Ovary (tissue), 3 donors: ENCODE measurements around the gene B9D1.

ENCODE experiments used
- EP300 ChIP-seq: sonication (generic); formaldehyde crosslinking; IDR thresholded peaks from one replicate; pipeline ENCODE4 v1.6.1; 2017; ENCODE audit warnings: antibody characterized with exemption
- POLR2A ChIP-seq: fragments of 450-650 bp; IDR thresholded peaks from one replicate; pipeline ENCODE4 v1.6.1; 2017; ENCODE audit warnings: antibody characterized with exemption, mild to moderate bottlenecking, moderate library complexity
- TF ChIP-seq, protein P1 (sequence below), 3 donors: fragments of 450-650 bp in 2 of 3; fragments of 200-600 bp in 1 of 3; IDR thresholded peaks; one replicate each; pipeline versions ENCODE4 v1.5.1 to v1.8.0; 2016 to 2022; ENCODE audit warnings: antibody characterized with exemption in 3 of 3, mild to moderate bottlenecking in 1 of 3
- donor health status: DM: no; HTN: no; CAD: no.

DNA sequence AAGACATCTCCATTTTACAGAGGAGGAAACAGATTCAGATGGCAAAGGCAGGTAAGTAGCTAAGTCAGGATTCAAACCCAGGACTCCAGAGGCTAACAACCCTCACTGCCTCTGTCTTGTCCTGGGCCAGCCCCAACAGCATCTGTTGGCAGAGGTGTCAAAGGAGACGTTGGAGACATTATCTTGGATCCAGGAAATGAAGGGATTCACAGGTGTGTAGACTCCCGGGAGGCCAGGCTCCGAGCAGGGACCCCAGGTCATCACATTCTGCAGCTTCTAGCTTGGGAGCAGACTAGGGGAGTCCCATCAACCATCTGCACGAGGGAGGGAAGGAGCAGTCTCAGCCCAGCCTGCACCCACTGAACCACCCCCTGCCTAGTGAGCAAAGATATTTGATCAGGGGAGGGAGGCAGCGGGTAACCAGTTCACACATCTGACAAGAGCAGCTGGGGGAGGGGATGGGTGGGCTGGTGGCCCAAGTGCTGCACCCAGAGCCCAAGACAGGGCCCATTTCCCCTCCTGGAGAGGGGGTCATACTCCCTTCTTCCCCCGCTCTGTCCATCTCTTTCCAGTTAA lies 1.0 kb upstream of the B9D1 start:
- TF ChIP-seq, protein P1, sequence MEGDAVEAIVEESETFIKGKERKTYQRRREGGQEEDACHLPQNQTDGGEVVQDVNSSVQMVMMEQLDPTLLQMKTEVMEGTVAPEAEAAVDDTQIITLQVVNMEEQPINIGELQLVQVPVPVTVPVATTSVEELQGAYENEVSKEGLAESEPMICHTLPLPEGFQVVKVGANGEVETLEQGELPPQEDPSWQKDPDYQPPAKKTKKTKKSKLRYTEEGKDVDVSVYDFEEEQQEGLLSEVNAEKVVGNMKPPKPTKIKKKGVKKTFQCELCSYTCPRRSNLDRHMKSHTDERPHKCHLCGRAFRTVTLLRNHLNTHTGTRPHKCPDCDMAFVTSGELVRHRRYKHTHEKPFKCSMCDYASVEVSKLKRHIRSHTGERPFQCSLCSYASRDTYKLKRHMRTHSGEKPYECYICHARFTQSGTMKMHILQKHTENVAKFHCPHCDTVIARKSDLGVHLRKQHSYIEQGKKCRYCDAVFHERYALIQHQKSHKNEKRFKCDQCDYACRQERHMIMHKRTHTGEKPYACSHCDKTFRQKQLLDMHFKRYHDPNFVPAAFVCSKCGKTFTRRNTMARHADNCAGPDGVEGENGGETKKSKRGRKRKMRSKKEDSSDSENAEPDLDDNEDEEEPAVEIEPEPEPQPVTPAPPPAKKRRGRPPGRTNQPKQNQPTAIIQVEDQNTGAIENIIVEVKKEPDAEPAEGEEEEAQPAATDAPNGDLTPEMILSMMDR (IDR thresholded peaks at IDR 0.05), result no peak
- no peak for TF ChIP-seq POLR2A
- no peak for TF ChIP-seq EP300
